ENCODE data around the gene MTRR.
"Not testable (repeated sequence)": the region's sequence is repeated elsewhere in the genome, so short reads cannot be mapped to it uniquely, and the experiment has no call there.

Gene MTRR

DNA sequence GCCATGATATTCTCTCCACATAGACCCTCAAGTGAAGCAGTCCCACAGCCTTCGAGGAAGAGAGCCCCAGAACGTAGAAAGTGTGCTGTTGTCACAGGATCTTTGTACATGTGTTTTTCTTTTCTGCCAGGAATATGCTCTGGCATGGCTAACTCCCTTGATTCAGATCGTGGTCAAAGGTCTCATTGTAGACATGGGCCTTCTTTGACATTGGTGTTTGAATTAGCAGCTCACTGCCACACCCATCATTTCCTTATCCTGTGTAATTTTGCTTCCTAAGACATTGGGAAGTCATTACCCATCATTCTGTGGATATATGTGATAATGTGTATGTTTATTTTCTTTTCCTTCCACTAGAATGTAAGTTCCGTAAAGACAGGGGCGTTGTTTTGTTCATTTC lies 25.5 kb downstream of the MTRR start:
- no peak for DNase-seq (ENCODE audit: low read depth in 4 of 4, low spot score in 1 of 4)

DNA sequence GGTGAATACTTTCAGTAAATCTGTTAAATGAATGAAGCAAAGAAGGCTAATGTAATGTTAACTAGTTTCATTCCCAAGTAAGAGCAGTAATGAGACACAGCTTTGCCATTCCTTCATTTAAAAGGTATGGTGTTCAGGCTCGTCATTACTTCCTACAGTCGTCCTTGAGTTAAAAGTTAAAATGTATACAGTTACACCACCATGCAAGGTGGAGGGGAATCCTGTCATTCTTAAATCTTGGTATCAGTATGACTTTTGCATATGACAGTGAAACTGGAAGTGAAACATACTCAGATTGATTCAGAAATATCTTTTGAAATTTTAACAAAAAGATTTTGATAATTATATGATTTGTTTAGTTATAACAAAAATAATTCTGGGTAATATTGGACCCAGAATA lies 25.9 kb downstream of the MTRR start:
- no peak for DNase-seq (ENCODE audit: low read depth in 4 of 4, low spot score in 1 of 4)

DNA sequence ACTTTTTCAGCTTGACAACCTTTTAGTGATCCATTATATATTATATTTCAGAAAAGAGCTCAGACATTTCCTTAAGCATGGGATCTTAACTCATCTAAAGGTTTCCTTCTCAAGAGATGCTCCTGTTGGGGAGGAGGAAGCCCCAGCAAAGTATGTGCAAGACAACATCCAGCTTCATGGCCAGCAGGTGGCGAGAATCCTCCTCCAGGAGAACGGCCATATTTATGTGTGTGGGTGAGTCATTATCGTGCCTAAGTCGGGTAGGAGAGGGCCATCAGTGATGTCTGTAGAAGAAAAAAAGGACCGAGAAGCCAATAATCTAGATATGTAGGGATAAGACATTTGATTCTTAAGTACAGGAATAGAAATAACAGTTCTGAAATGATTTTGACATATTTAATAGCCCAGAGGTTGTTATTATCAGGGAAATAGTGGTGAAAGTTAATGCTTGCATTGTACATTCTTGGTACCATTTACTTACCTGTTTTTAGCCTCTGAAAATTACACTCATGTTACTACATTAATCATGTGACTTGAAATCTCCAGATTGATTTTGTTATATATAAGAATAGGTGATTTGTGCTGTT lies 28.2 kb downstream of the MTRR start:
- no peak for DNase-seq (ENCODE audit: low read depth in 4 of 4, low spot score in 1 of 4)

- DNase-seq (ENCODE audit: low read depth in 4 of 4, low spot score in 1 of 4), result no peak
Measured at GRCh38 chr5:7902201-7902600, 33.3 kb downstream of the MTRR start.

DNA sequence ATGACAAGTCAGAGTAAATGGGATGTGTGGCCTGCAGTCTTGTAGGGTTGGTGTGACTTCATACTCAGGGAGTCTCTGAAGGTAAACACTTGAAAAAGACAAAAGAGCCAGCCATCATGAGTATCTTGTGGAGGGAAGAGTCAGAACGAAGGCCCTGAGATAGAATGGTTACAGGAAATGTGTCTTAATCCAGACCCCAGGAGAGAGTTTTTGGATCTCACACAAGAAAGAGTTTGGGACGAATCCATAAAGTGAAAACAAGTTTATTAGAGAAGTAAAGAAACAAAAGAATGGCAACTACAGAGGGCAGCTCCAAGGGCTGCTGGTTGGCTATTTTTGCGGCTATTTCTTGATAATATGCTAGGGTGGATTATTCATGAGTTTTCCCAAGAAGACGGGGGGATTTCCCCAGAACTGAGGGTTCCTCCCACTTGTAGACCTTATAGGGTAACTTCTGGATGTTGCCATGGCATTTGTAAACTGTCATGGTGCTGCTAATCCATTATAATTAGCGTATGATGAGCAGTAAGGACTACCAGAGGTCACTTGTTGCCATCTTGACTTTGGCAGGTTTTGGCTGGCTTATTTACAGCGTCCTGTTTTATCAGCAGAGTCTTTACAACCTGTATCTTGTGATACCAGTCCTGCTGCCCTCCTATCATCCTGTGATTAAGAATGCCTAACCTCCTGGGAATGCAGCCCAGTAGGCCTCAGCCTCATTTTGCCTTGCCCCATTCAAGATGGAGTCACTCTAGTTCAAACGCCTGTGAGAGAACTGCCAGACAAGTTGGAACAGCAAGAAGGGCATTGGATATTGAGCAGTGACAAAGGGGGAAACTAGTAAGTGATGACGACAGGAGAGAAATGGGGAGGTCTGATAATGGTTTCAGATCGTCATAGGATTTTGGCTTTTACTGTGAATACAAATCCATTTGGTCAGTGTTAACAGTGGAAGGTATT lies 34.0 kb downstream of the MTRR start:
- DNase-seq (ENCODE audit: low read depth in 4 of 4, low spot score in 1 of 4), result no peak

GRCh38 chr5:7904170-7904569 lies 35.2 kb downstream of the MTRR start:
- no peak for DNase-seq (ENCODE audit: low read depth in 4 of 4, low spot score in 1 of 4)

GRCh38 chr5:7907612-7908011 lies 38.7 kb downstream of the MTRR start:
- DNase-seq (ENCODE audit: low read depth in 4 of 4, low spot score in 1 of 4), result no peak

DNA sequence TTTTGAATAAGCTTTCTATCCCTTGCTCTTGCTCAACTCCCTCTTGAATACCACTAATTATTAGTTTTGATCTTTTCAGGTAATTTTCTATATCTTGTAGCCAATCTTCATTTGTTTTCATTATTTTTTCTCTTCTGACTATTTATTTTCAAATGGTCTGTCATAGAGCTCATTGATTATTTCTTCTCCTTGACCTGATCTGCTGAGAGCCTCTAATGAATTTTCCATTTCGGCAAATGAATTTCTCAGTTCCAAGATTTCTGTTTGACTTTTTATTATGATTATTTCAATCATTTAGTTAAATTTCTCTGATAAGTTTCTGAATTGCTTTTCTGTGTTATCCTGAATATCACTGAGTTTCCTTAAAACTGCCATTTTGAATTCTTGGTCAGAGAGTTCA lies 39.4 kb downstream of the MTRR start:
- DNase-seq (ENCODE audit: low read depth in 4 of 4, low spot score in 1 of 4), result no peak

GRCh38 chr5:7910738-7911428 lies 41.9 kb downstream of the MTRR start:
- DNase-seq (ENCODE audit: low read depth in 4 of 4, low spot score in 1 of 4), result no peak

- not testable (repeated sequence) for DNase-seq (ENCODE audit: low read depth in 4 of 4, low spot score in 1 of 4)
Measured at GRCh38 chr5:7911429-7911771, 42.5 kb downstream of the MTRR start.

DNA sequence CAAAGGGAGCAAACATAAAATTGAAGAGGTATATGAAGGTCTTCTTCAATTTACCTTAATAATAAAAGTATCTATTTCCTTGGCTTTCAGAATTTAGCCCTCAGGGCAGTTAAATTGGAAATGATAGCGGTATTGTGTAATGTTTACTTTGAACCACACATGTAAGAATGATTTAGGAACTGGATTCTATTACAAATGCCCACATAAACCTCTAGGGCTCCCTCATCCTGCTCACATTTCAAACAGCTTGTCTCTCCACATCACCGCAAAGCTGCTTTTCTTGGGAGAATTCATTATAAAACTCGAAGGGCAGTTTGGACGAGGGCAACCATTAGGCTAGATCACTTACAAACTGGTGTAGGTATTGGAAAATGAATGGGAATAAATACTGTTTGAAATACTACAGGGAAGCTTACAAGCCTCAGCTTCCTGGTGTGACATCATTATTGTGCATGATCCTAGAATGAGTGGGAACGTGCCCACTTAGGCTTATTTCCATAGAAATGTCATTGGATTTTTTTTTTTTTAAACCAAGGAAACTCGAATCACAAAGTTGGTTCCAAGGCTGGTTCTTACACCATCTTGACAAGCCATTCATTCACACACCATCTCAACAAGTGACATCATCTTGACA lies 47.3 kb downstream of the MTRR start:
- DNase-seq (ENCODE audit: low read depth in 4 of 4, low spot score in 1 of 4), result no peak

DNA sequence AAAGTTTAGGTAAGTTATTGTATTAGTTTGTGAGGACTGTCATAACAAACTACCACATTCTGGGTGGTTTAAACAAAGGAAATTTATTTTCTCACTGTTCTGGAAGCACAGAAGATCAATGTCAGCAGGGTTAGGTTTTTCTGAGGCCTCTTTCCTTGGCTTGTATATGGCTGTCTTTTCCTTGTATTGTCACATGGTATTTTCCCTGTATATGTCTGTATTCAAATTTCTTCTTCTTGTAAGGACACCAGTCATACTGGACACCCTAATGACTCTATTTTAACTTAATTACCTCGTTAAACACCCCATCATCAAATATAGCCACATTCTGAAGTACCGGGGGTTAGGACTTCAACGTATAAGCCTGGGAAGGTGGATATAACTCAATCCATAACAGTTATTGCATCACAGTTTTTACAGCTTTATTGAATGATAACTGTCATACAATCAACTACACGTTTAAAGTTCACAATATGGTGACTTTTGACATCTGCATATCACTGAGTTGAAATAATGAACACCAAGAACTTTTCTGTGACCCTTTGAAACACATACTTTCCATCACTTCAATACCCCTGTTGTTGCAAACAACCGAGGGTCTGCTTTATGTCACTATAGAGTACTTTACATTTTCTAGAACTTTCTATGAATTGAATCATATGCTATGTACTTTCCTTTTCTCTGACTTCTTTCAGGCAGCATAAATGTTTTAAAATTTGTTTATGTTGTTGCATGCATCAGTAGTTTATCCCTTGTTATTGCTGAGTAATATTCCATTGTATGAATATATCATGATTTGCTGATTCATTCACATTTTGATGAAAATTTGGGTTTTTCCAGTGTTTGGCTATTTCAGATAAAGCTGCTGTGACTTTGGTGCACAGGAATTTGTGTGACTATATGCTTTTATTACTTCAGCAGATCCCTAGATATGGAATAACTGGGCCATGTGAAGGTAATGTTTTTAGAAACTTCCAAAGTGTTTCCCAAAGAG lies 48.5 kb downstream of the MTRR start:
- no peak for DNase-seq (ENCODE audit: low read depth in 4 of 4, low spot score in 1 of 4)

- DNase-seq (ENCODE audit: low read depth in 4 of 4, low spot score in 1 of 4), result no peak
Measured at GRCh38 chr5:7925961-7926695, 57.2 kb downstream of the MTRR start.

DNA sequence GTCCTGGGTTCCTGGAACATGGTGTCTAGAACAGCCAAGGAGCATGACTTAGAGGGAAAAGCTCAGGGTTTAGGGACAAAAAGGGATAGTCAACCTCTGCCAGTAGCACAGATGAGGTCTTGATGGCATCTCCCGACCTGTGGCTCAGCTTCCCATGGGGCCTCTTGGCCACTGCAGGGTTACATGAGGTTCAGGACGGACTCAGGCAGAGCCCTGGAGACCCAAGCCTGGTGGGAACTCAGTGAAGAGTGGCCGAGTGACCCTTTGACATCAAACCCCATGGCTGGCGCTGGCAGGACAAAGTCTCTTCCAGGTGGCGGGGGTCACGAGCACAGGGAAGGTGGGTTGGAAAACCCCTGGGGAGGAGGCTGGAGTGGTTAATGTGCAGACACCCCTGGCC lies 57.8 kb downstream of the MTRR start:
- DNase-seq (ENCODE audit: low read depth in 4 of 4, low spot score in 1 of 4), result no peak

GRCh38 chr5:7927466-7928375 lies 58.8 kb downstream of the MTRR start:
- DNase-seq (ENCODE audit: low read depth in 4 of 4, low spot score in 1 of 4), result peak in 2 of 4 experiments; percentile 11 to 16

- DNase-seq (ENCODE audit: low read depth in 4 of 4, low spot score in 1 of 4), result no peak
Measured at GRCh38 chr5:7930011-7930410, 61.1 kb downstream of the MTRR start.

- no peak for DNase-seq (ENCODE audit: low read depth in 4 of 4, low spot score in 1 of 4)
Measured at GRCh38 chr5:7941692-7942091, 72.7 kb downstream of the MTRR start.

- DNase-seq (ENCODE audit: low read depth in 4 of 4, low spot score in 1 of 4), result no peak
Measured at GRCh38 chr5:7947301-7947700, 78.4 kb downstream of the MTRR start.

Data from stimulated activated CD4-positive, alpha-beta T cell treated with anti-CD3 and anti-CD28 coated beads, Interleukin-1b, Interleukin-23, amount 100 ng/mL, for 24 hours (primary cell).